ENCODE data around the gene SLC15A1. TPM values are rescaled to one million over a fixed set of nuclear protein-coding genes. Genes with fewer than 3 reads are reported as not detected.

SLC15A1 gene
- total and polyA plus RNA-seq, 2 experiments from 2014 or later, result 7.5 to 18.7 TPM

DNA sequence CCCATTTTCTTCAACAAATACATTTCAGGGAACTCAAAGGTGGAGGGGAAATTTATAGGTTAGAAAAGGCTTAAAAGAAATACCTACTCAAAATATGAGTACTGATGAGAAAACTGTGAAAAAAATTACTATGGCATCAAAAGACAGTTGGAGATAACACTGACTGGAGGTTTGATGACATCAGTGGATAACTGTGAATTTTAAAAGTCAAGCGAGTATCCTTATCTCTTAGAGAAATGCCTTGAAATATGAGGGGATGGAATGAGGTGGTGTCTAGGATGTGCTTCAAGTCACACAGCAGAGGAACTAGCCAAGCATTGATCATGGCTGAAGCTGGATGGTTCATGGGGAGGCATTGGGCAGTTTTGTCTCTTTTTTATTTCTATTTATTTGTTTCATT lies 27.2 kb upstream of the SLC15A1 start:
- 63% methylated on average over 1 of the region's 1 CpG for WGBS (ENCODE audit: low lambda C conversion rate, missing lambda C conversion rate)

DNA sequence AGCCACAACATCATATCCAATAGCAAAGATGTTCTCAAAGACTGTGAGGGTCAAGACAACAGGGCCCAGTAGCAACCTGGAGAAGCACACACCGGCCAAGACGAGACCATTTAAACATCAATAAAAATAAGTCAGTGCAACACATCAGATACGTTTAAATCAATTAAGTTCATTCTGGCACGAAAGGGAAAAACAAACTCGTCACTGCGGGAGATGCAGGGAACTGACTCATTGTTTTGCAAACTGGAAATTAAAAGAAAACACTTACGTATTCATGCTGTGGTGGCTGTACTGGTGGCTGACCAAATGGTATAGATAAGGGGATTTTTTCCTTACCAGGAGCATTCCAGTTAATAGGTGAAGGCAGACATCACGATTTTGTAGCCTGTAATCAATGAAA lies 26.3 kb upstream of the SLC15A1 start:
- no peaks in the 10 kb centered on the region for H3K9me2 ChIP-seq (replicated peaks; ENCODE audit: insufficient read depth)
- TF ChIP-seq EZH2 (IDR thresholded peaks at IDR 0.05; ENCODE audit: borderline replicate concordance), result no peak
- no peak for TF ChIP-seq EZH2phosphoT487 (IDR thresholded peaks at IDR 0.05; ENCODE audit: low read depth, severe bottlenecking, unreplicated experiment)
- TF ChIP-seq, protein P1, sequence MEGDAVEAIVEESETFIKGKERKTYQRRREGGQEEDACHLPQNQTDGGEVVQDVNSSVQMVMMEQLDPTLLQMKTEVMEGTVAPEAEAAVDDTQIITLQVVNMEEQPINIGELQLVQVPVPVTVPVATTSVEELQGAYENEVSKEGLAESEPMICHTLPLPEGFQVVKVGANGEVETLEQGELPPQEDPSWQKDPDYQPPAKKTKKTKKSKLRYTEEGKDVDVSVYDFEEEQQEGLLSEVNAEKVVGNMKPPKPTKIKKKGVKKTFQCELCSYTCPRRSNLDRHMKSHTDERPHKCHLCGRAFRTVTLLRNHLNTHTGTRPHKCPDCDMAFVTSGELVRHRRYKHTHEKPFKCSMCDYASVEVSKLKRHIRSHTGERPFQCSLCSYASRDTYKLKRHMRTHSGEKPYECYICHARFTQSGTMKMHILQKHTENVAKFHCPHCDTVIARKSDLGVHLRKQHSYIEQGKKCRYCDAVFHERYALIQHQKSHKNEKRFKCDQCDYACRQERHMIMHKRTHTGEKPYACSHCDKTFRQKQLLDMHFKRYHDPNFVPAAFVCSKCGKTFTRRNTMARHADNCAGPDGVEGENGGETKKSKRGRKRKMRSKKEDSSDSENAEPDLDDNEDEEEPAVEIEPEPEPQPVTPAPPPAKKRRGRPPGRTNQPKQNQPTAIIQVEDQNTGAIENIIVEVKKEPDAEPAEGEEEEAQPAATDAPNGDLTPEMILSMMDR (IDR thresholded peaks at IDR 0.05; ENCODE audit: poor library complexity), result no peak
- no peaks in the 10 kb centered on the region for H3K36me3 ChIP-seq (replicated peaks; ENCODE audit: insufficient read depth, low read depth)
- no peaks in the 10 kb centered on the region for H3K9me3 ChIP-seq (ENCODE audit: low read depth)
- no peaks in the 10 kb centered on the region for H3K27me3 ChIP-seq
- WGBS (ENCODE audit: low lambda C conversion rate, missing lambda C conversion rate), result 74% methylated on average over 8 of the region's 8 CpGs
- H3K4me3 ChIP-seq, result no peak overlapping the region
- no peak overlapping the region for H3K4me2 ChIP-seq
- H3K4me1 ChIP-seq (ENCODE audit: insufficient read depth), result peaks cover 8% of the 10 kb centered on the region
- H4K20me1 ChIP-seq (ENCODE audit: insufficient read depth, poor library complexity, severe bottlenecking), result no peaks in the 10 kb centered on the region
- H3K27ac ChIP-seq, result no peak overlapping the region
- no peaks in the 10 kb centered on the region for H3K79me2 ChIP-seq
- H2AFZ ChIP-seq, result no peak overlapping the region
- no peak for DNase-seq (ENCODE audit: low spot score)

More for the DNA sequence above, 27.2 kb upstream of the SLC15A1 start:
- Histone ChIP-seq H3K79me2 (no peaks in the 10 kb centered on the region), H3K27me3 (no peaks in the 10 kb centered on the region), H3K4me1 (ENCODE audit: insufficient read depth) (peaks cover 8% of the 10 kb centered on the region), H3K9me2 (replicated peaks; ENCODE audit: insufficient read depth) (no peaks in the 10 kb centered on the region), H2AFZ (no peak overlapping the region), H3K27ac (no peak overlapping the region), H3K4me3 (no peak overlapping the region), H4K20me1 (ENCODE audit: insufficient read depth, poor library complexity, severe bottlenecking) (no peaks in the 10 kb centered on the region), H3K9me3 (ENCODE audit: low read depth) (no peaks in the 10 kb centered on the region), H3K4me2 (no peak overlapping the region), H3K36me3 (replicated peaks; ENCODE audit: insufficient read depth, low read depth) (no peaks in the 10 kb centered on the region)
- no peak for TF ChIP-seq EZH2phosphoT487 (IDR thresholded peaks at IDR 0.05; ENCODE audit: low read depth, severe bottlenecking, unreplicated experiment)
- TF ChIP-seq EZH2 (IDR thresholded peaks at IDR 0.05; ENCODE audit: borderline replicate concordance), result no peak
- TF ChIP-seq, protein P1 (IDR thresholded peaks at IDR 0.05; ENCODE audit: poor library complexity), result no peak
- no peak for DNase-seq (ENCODE audit: low spot score)

DNA sequence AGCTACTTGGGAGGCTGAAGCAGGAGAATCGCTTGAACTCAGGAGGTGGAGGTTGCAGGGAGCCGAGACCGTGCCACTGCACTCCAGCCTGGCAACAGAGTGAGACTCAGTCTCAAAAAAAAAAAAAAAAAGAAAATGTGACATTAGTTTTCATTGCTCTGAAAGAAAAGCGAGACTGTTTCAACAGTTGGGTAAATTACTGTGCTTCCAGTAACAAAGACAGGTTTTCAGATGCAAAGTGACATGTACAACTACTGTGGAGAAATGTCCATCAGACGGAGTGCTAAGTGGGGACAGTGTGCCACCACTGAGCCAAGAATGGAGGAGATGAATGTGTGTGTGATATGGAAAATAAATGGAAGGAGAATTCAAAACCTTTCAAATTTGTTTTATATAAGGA lies 24.2 kb upstream of the SLC15A1 start:
- no peak overlapping the region for H2AFZ ChIP-seq
- H3K27me3 ChIP-seq, result no peaks in the 10 kb centered on the region
- no peaks in the 10 kb centered on the region for H4K20me1 ChIP-seq (ENCODE audit: insufficient read depth, poor library complexity, severe bottlenecking)
- no peaks in the 10 kb centered on the region for H3K9me3 ChIP-seq (ENCODE audit: low read depth)
- no peaks in the 10 kb centered on the region for H3K9me2 ChIP-seq (replicated peaks; ENCODE audit: insufficient read depth)
- peak overlapping the region; percentile 68 for H3K27ac ChIP-seq
- DNase-seq (ENCODE audit: low spot score), result no peak
- whole genome bisulfite sequencing (ENCODE audit: low lambda C conversion rate, missing lambda C conversion rate), result 86% methylated on average over 5 of the region's 5 CpGs
- TF ChIP-seq EZH2phosphoT487 (IDR thresholded peaks at IDR 0.05; ENCODE audit: low read depth, severe bottlenecking, unreplicated experiment), result no peak
- TF ChIP-seq, protein P1 (IDR thresholded peaks at IDR 0.05; ENCODE audit: poor library complexity), result no peak
- no peak for TF ChIP-seq EZH2 (IDR thresholded peaks at IDR 0.05; ENCODE audit: borderline replicate concordance)
- H3K4me2 ChIP-seq, result no peak overlapping the region
- H3K36me3 ChIP-seq (replicated peaks; ENCODE audit: insufficient read depth, low read depth), result no peaks in the 10 kb centered on the region
- no peaks in the 10 kb centered on the region for H3K79me2 ChIP-seq
- no peak overlapping the region for H3K4me3 ChIP-seq
- peaks cover 8% of the 10 kb centered on the region for H3K4me1 ChIP-seq (ENCODE audit: insufficient read depth)

Data from hepatocyte (in vitro differentiated cells).